ENCODE data around the gene POLG. TPM values are rescaled to one million over a fixed set of nuclear protein-coding genes. Genes with fewer than 3 reads are reported as not detected.

POLG gene
- total RNA-seq, 1 donor from 2014 or later = 39.7 TPM

DNA sequence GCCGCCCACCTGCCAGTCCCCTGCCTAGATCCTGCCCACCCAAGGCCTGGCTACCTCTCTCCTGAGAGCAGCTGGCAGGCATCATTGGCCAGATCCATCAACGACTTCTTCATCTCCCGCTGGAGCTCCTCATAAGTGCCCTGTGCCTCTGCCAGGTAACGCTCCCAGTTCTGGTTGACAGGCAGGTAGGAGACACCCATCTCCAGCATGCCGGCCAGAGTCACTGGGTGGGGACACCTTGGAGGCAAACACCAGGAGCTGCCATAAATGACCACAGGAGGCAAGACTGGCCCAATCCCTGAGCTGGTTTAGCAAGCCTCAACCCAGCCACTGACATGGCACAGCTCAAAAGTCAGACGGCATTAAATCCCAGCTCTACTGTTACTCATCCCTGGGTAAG, 7.5 kb downstream of the POLG start:
- peaks cover 17 to 31% (median 22%) of the 10 kb centered on the region in 3 donors for H3K4me1 ChIP-seq (ENCODE audit: control insufficient read depth in 3 of 3, insufficient read depth in 3 of 3, low read length in 3 of 3)
- H3K9me3 ChIP-seq (ENCODE audit: control insufficient read depth in 3 of 3, low read length in 3 of 3) = no peaks in the 10 kb centered on the region
- H3K4me3 ChIP-seq (ENCODE audit: low read length in 3 of 3) = no peak overlapping the region
- H3K27me3 ChIP-seq (ENCODE audit: control insufficient read depth in 3 of 3, insufficient read depth in 3 of 3, low read length in 3 of 3) = no peaks in the 10 kb centered on the region
- no peak overlapping the region for H3K9ac ChIP-seq (ENCODE audit: low read depth in 1 of 3, low read length in 3 of 3)
- H3K27ac ChIP-seq (ENCODE audit: low read depth, low read length) = no peak overlapping the region
- H3K36me3 ChIP-seq (ENCODE audit: control insufficient read depth in 3 of 3, insufficient read depth in 3 of 3, low read length in 3 of 3) = peaks cover 93 to 99% (median 93%) of the 10 kb centered on the region in 3 donors

DNA sequence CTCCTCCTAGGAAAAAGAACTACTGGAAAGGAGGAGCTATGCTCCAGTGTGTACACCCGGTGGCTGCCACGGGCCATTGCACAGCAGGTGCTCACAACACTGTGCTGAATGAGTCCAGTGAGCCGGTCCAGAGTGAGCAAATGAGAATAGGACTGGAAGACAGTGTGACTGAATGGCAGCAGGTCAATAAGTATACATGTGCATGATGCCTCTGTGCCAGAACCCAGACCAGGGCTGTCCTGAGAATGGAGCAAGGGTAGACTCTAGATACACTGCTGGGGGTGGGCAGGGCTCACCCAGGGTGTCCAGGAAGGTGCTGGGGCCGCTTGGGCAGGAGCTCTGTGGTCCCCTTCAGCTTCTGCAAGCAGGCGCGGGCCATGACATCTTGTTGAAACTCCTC, 8.3 kb downstream of the POLG start:
- no peaks in the 10 kb centered on the region for H3K27me3 ChIP-seq (ENCODE audit: control insufficient read depth in 3 of 3, insufficient read depth in 3 of 3, low read length in 3 of 3)

GRCh38 chr15:89325039-89325803, 9.4 kb downstream of the POLG start:
- H3K36me3 ChIP-seq (ENCODE audit: control insufficient read depth in 3 of 3, insufficient read depth in 3 of 3, low read length in 3 of 3) = peaks cover 95 to 100% (median 98%) of the 10 kb centered on the region in 3 donors

More for the DNA sequence above, 8.3 kb downstream of the POLG start:
- H3K4me1 ChIP-seq (ENCODE audit: control insufficient read depth in 3 of 3, insufficient read depth in 3 of 3, low read length in 3 of 3) = peaks cover 11 to 23% (median 14%) of the 10 kb centered on the region in 3 donors
- peaks cover 94 to 99% (median 95%) of the 10 kb centered on the region in 3 donors for H3K36me3 ChIP-seq (ENCODE audit: control insufficient read depth in 3 of 3, insufficient read depth in 3 of 3, low read length in 3 of 3)
- H3K27ac ChIP-seq (ENCODE audit: low read depth, low read length) = no peak overlapping the region
- H3K4me3 ChIP-seq (ENCODE audit: low read length in 3 of 3) = no peak overlapping the region
- H3K9ac ChIP-seq (ENCODE audit: low read depth in 1 of 3, low read length in 3 of 3) = no peak overlapping the region
- H3K9me3 ChIP-seq (ENCODE audit: control insufficient read depth in 3 of 3, low read length in 3 of 3) = no peaks in the 10 kb centered on the region

GRCh38 chr15:89323825-89324224, 10.8 kb downstream of the POLG start:
- Histone ChIP-seq H3K4me3 (ENCODE audit: low read length in 3 of 3) (no peak overlapping the region), H3K27me3 (ENCODE audit: control insufficient read depth in 3 of 3, insufficient read depth in 3 of 3, low read length in 3 of 3) (no peaks in the 10 kb centered on the region), H3K9me3 (ENCODE audit: control insufficient read depth in 3 of 3, low read length in 3 of 3) (no peaks in the 10 kb centered on the region), H3K4me1 (ENCODE audit: control insufficient read depth in 3 of 3, insufficient read depth in 3 of 3, low read length in 3 of 3) (peaks cover 0 to 1% (median 0%) of the 10 kb centered on the region in 3 donors), H3K27ac (ENCODE audit: low read depth, low read length) (no peak overlapping the region), H3K36me3 (ENCODE audit: control insufficient read depth in 3 of 3, insufficient read depth in 3 of 3, low read length in 3 of 3) (peaks cover 95 to 100% (median 98%) of the 10 kb centered on the region in 3 donors), H3K9ac (ENCODE audit: low read depth in 1 of 3, low read length in 3 of 3) (no peak overlapping the region)

More at GRCh38 chr15:89325039-89325803, 9.4 kb downstream of the POLG start:
- Histone ChIP-seq H3K27ac (ENCODE audit: low read depth, low read length) (no peak overlapping the region), H3K27me3 (ENCODE audit: control insufficient read depth in 3 of 3, insufficient read depth in 3 of 3, low read length in 3 of 3) (no peaks in the 10 kb centered on the region), H3K9ac (ENCODE audit: low read depth in 1 of 3, low read length in 3 of 3) (no peak overlapping the region), H3K9me3 (ENCODE audit: control insufficient read depth in 3 of 3, low read length in 3 of 3) (no peaks in the 10 kb centered on the region), H3K4me1 (ENCODE audit: control insufficient read depth in 3 of 3, insufficient read depth in 3 of 3, low read length in 3 of 3) (peaks cover 4 to 13% (median 9%) of the 10 kb centered on the region in 3 donors), H3K4me3 (ENCODE audit: low read length in 3 of 3) (no peak overlapping the region)

GRCh38 chr15:89322822-89323221, 11.8 kb downstream of the POLG start:
- Histone ChIP-seq H3K36me3 (ENCODE audit: control insufficient read depth in 3 of 3, insufficient read depth in 3 of 3, low read length in 3 of 3) (peaks cover 92 to 100% (median 98%) of the 10 kb centered on the region in 3 donors), H3K4me1 (ENCODE audit: control insufficient read depth in 3 of 3, insufficient read depth in 3 of 3, low read length in 3 of 3) (no peaks in the 10 kb centered on the region), H3K9me3 (ENCODE audit: control insufficient read depth in 3 of 3, low read length in 3 of 3) (no peaks in the 10 kb centered on the region), H3K27me3 (ENCODE audit: control insufficient read depth in 3 of 3, insufficient read depth in 3 of 3, low read length in 3 of 3) (no peaks in the 10 kb centered on the region), H3K9ac (ENCODE audit: low read depth in 1 of 3, low read length in 3 of 3) (no peak overlapping the region), H3K4me3 (ENCODE audit: low read length in 3 of 3) (no peak overlapping the region), H3K27ac (ENCODE audit: low read depth, low read length) (no peak overlapping the region)

- Histone ChIP-seq H3K27ac (ENCODE audit: low read depth, low read length) (no peak overlapping the region), H3K9ac (ENCODE audit: low read depth in 1 of 3, low read length in 3 of 3) (no peak overlapping the region), H3K4me3 (ENCODE audit: low read length in 3 of 3) (no peak overlapping the region), H3K27me3 (ENCODE audit: control insufficient read depth in 3 of 3, insufficient read depth in 3 of 3, low read length in 3 of 3) (no peaks in the 10 kb centered on the region), H3K36me3 (ENCODE audit: control insufficient read depth in 3 of 3, insufficient read depth in 3 of 3, low read length in 3 of 3) (peaks cover 88 to 99% (median 95%) of the 10 kb centered on the region in 3 donors), H3K9me3 (ENCODE audit: control insufficient read depth in 3 of 3, low read length in 3 of 3) (no peaks in the 10 kb centered on the region), H3K4me1 (ENCODE audit: control insufficient read depth in 3 of 3, insufficient read depth in 3 of 3, low read length in 3 of 3) (no peaks in the 10 kb centered on the region)
Measured at GRCh38 chr15:89321521-89322410, 12.9 kb downstream of the POLG start.

DNA sequence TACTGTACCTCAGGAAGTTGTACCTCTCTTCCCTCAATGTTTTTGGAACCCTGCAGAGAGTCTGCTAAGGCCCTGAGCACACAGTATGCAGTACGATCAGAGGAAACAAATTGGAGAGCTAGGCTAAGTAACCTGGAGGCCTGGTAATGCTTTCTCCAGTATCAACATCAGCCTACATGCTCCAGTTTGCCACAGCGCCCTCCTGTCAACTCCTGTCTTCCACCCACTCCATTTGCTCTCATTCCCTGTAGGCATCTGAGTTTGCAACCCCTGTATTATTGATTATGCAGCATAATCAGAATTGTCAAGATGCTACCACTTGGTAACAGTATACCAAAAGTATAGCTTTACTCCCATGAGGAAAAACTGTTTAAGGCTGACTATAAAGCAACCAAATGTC, 14.4 kb downstream of the POLG start:
- Histone ChIP-seq H3K36me3 (ENCODE audit: control insufficient read depth in 3 of 3, insufficient read depth in 3 of 3, low read length in 3 of 3) (peaks cover 85 to 99% (median 95%) of the 10 kb centered on the region in 3 donors), H3K27ac (ENCODE audit: low read depth, low read length) (no peak overlapping the region), H3K9me3 (ENCODE audit: control insufficient read depth in 3 of 3, low read length in 3 of 3) (no peaks in the 10 kb centered on the region), H3K9ac (ENCODE audit: low read depth in 1 of 3, low read length in 3 of 3) (no peak overlapping the region), H3K27me3 (ENCODE audit: control insufficient read depth in 3 of 3, insufficient read depth in 3 of 3, low read length in 3 of 3) (no peaks in the 10 kb centered on the region), H3K4me1 (ENCODE audit: control insufficient read depth in 3 of 3, insufficient read depth in 3 of 3, low read length in 3 of 3) (no peaks in the 10 kb centered on the region), H3K4me3 (ENCODE audit: low read length in 3 of 3) (no peak overlapping the region)

GRCh38 chr15:89319678-89320077, 14.9 kb downstream of the POLG start:
- H3K27me3 ChIP-seq (ENCODE audit: control insufficient read depth in 3 of 3, insufficient read depth in 3 of 3, low read length in 3 of 3) = no peaks in the 10 kb centered on the region
- H3K27ac ChIP-seq (ENCODE audit: low read depth, low read length) = no peak overlapping the region
- no peak overlapping the region for H3K4me3 ChIP-seq (ENCODE audit: low read length in 3 of 3)
- H3K9ac ChIP-seq (ENCODE audit: low read depth in 1 of 3, low read length in 3 of 3) = peak overlapping the region in 1 of 3 donors; percentile 33
- H3K9me3 ChIP-seq (ENCODE audit: control insufficient read depth in 3 of 3, low read length in 3 of 3) = no peaks in the 10 kb centered on the region
- H3K36me3 ChIP-seq (ENCODE audit: control insufficient read depth in 3 of 3, insufficient read depth in 3 of 3, low read length in 3 of 3) = peaks cover 81 to 96% (median 96%) of the 10 kb centered on the region in 3 donors
- no peaks in the 10 kb centered on the region for H3K4me1 ChIP-seq (ENCODE audit: control insufficient read depth in 3 of 3, insufficient read depth in 3 of 3, low read length in 3 of 3)

- H3K4me1 ChIP-seq (ENCODE audit: control insufficient read depth in 3 of 3, insufficient read depth in 3 of 3, low read length in 3 of 3) = no peaks in the 10 kb centered on the region
- no peaks in the 10 kb centered on the region for H3K27me3 ChIP-seq (ENCODE audit: control insufficient read depth in 3 of 3, insufficient read depth in 3 of 3, low read length in 3 of 3)
- H3K9ac ChIP-seq (ENCODE audit: low read depth in 1 of 3, low read length in 3 of 3) = no peak overlapping the region
- no peak overlapping the region for H3K4me3 ChIP-seq (ENCODE audit: low read length in 3 of 3)
- H3K9me3 ChIP-seq (ENCODE audit: control insufficient read depth in 3 of 3, low read length in 3 of 3) = no peaks in the 10 kb centered on the region
- no peak overlapping the region for H3K27ac ChIP-seq (ENCODE audit: low read depth, low read length)
- H3K36me3 ChIP-seq (ENCODE audit: control insufficient read depth in 3 of 3, insufficient read depth in 3 of 3, low read length in 3 of 3) = peaks cover 57 to 72% (median 71%) of the 10 kb centered on the region in 3 donors
Measured at GRCh38 chr15:89317186-89317720, 17.4 kb downstream of the POLG start.
